Sigmoid colon (tissue), 4 donors: Measurements from ENCODE around the gene ADRA1B.

Source experiments
- POLR2A ChIP-seq, 2 donors: fragments of 450-650 bp; IDR thresholded peaks; one replicate each; pipeline ENCODE4 v1.6.1; 2016; ENCODE audit warnings: antibody characterized with exemption in 2 of 2, mild to moderate bottlenecking in 2 of 2, moderate library complexity in 2 of 2
- POLR2AphosphoS5 ChIP-seq, 4 donors: sonication (generic); formaldehyde crosslinking; IDR thresholded peaks; one replicate each; pipeline ENCODE4 v1.6.1; 2017; ENCODE audit warnings: antibody characterized with exemption in 4 of 4
- TF ChIP-seq, protein P1 (sequence below), 4 experiments: fragments of 450-650 bp in 3 of 4; fragments of 200-600 bp in 1 of 4; IDR thresholded peaks; one replicate each; pipeline ENCODE4 v1.5.1; 2016 to 2019; ENCODE audit warnings: antibody characterized with exemption in 4 of 4, mild to moderate bottlenecking in 3 of 4, moderate library complexity in 2 of 4

DNA sequence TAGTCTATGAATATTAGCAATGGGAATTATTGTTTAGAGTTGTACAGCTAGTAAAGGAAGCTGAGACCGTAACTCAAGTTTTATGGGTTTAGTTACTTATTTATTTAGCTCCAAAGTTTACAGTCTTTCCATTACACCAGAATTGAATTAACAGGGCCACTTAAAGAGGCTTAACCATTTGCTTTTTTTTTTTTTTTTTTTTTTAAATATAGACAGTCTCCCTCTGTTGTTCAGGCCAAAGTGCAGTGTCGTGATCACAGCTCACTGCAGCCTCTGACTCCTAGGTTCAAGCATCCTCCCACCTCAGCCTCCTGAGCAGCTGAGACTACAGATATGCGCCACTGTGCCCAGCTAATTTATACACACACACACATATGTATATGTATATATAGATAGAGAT is 91.2 kb downstream of the ADRA1B start:
- TF ChIP-seq, protein P1, sequence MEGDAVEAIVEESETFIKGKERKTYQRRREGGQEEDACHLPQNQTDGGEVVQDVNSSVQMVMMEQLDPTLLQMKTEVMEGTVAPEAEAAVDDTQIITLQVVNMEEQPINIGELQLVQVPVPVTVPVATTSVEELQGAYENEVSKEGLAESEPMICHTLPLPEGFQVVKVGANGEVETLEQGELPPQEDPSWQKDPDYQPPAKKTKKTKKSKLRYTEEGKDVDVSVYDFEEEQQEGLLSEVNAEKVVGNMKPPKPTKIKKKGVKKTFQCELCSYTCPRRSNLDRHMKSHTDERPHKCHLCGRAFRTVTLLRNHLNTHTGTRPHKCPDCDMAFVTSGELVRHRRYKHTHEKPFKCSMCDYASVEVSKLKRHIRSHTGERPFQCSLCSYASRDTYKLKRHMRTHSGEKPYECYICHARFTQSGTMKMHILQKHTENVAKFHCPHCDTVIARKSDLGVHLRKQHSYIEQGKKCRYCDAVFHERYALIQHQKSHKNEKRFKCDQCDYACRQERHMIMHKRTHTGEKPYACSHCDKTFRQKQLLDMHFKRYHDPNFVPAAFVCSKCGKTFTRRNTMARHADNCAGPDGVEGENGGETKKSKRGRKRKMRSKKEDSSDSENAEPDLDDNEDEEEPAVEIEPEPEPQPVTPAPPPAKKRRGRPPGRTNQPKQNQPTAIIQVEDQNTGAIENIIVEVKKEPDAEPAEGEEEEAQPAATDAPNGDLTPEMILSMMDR (IDR thresholded peaks at IDR 0.05) = no peak
- TF ChIP-seq POLR2AphosphoS5 (IDR thresholded peaks at IDR 0.05) (no peak), POLR2A (IDR thresholded peaks at IDR 0.05) (no peak)
